ENCODE measurements around the gene TBX21.

GRCh38 chr17:47727704-47728036 is 5.4 kb upstream of the TBX21 start:
- no peak for TF ChIP-seq YY1 (IDR thresholded peaks at IDR 0.05; ENCODE audit: insufficient read depth, insufficient read length)
- no peak for TF ChIP-seq SUZ12 (IDR thresholded peaks at IDR 0.05; ENCODE audit: extremely low read depth, insufficient read depth, insufficient read length)
- TF ChIP-seq ZNF274 (IDR thresholded peaks at IDR 0.05; ENCODE audit: low read depth, low read length), result no peak

Measured in NT2/D1 (cell line).